NCI-H748 (cell line): ENCODE measurements around the gene RENBP.

Source experiments
- DNase-seq: peaks from one replicate; lab custom pipeline; 2025; ENCODE audit not compliant: unreplicated experiment; lab: John Stamatoyannopoulos, UW

Gene RENBP

GRCh38 chrX:153901753-153902140, 42.7 kb downstream of the RENBP start:
- no peak for DNase-seq

GRCh38 chrX:153900831-153901752, 43.4 kb downstream of the RENBP start:
- DNase-seq: peak; percentile 47

GRCh38 chrX:153897899-153898298, 46.5 kb downstream of the RENBP start:
- no peak for DNase-seq

GRCh38 chrX:153889123-153889522, 55.3 kb downstream of the RENBP start:
- peak; percentile 67 for DNase-seq

GRCh38 chrX:153888344-153888743, 56.1 kb downstream of the RENBP start:
- DNase-seq: no peak

GRCh38 chrX:153887385-153887784, 57.1 kb downstream of the RENBP start:
- DNase-seq: no peak

GRCh38 chrX:153886915-153887314, 57.5 kb downstream of the RENBP start:
- DNase-seq: no peak

- peak; percentile 56 for DNase-seq
These were observed 58.2 kb downstream of the RENBP start, which contains the start of gene L1CAM for GRCh38 chrX:153885968-153886903. L1CAM (minus strand) TSS chrX:153886173; CDS start chrX:153875836, 10,337 bp downstream.
